ENCODE measurements around the gene KTN1. TPM values are rescaled to one million over a fixed set of nuclear protein-coding genes. Genes with fewer than 3 reads are reported as not detected.

Gene KTN1
- total RNA-seq = 131 and 150 TPM in 2 replicates
- polyA plus RNA-seq = 164 and 209 TPM in 2 replicates

DNA sequence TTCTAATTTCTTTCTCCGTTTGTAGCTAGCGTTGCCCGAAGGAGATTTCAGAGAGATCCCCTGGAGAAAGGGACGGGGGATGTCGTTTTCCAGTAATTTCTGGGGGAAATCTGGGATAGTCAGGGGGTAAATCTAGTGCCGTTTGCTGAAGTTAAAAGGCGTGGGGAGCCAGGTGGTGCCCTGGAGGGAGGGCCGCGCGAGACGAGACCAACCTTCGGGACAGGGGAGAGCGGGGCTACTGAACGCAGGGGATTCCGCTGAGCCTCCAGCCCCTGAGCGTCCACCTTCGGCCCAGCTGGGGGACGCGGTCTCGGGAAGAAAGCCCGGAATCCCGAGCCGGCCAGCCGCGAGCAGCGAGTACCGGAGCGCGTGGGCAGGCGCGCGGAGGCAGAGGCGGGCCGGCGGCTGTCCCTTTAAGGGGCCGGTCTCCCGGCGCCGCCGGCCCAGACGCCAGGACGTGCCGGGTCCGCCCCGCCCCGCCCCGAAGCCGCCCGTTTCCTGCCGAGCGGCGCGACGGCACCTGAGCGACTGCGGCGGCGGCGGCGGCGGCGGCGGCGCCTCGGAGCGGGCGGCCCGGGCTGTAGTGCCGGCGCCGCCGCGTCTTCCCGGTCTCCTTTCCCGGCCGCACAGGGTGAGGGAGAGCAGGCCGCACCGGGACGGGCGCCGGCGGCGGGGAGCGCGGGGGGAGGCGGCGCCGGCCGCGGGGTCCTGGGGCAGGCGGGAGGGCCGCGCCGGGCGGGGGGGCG is at the start of gene KTN1:
KTN1 (plus strand) TSS at position 484 of the 746 bp plus-strand sequence. CDS start 31,842 bp downstream, outside the sequence.
- no peak for TF ChIP-seq EZH2phosphoT487 (IDR thresholded peaks at IDR 0.05; ENCODE audit: low read depth, severe bottlenecking, unreplicated experiment)
- WGBS (ENCODE audit: low lambda C conversion rate, missing lambda C conversion rate) = under 1% methylated on average over 28 of the region's 96 CpGs
- H4K20me1 ChIP-seq (ENCODE audit: insufficient read depth, poor library complexity, severe bottlenecking) = peaks cover 41% of the 10 kb centered on the region
- H3K27me3 ChIP-seq = no peaks in the 10 kb centered on the region
- no peaks in the 10 kb centered on the region for H3K9me2 ChIP-seq (replicated peaks; ENCODE audit: insufficient read depth)
- peak within 1 kb of the TSS; percentile 83 for H3K4me2 ChIP-seq
- DNase-seq (ENCODE audit: low spot score) = peak; percentile 94
- H3K27ac ChIP-seq = peak within 1 kb of the TSS; percentile 97
- H2AFZ ChIP-seq = peak within 1 kb of the TSS; percentile 68
- H3K9me3 ChIP-seq (ENCODE audit: low read depth) = no peaks in the 10 kb centered on the region
- H3K79me2 ChIP-seq = peaks cover 45% of the 10 kb centered on the region
- H3K4me3 ChIP-seq = peak within 1 kb of the TSS; percentile 97
- H3K36me3 ChIP-seq (replicated peaks; ENCODE audit: insufficient read depth, low read depth) = no peaks in the 10 kb centered on the region
- H3K4me1 ChIP-seq (ENCODE audit: insufficient read depth) = peaks cover 20% of the 10 kb centered on the region

GRCh38 chr14:55530464-55530863 is 49.5 kb upstream of the KTN1 start:
- Histone ChIP-seq H2AFZ (no peak overlapping the region), H3K4me2 (no peak overlapping the region), H3K4me1 (ENCODE audit: insufficient read depth) (no peaks in the 10 kb centered on the region), H3K27me3 (no peaks in the 10 kb centered on the region), H3K9me3 (ENCODE audit: low read depth) (no peaks in the 10 kb centered on the region), H3K36me3 (replicated peaks; ENCODE audit: insufficient read depth, low read depth) (no peaks in the 10 kb centered on the region), H3K79me2 (no peaks in the 10 kb centered on the region), H3K9me2 (replicated peaks; ENCODE audit: insufficient read depth) (no peaks in the 10 kb centered on the region), H3K27ac (no peak overlapping the region), H3K4me3 (no peak overlapping the region), H4K20me1 (ENCODE audit: insufficient read depth, poor library complexity, severe bottlenecking) (no peaks in the 10 kb centered on the region)
- no peak for DNase-seq (ENCODE audit: low spot score)
- 81% methylated on average over 3 of the region's 3 CpGs for WGBS (ENCODE audit: low lambda C conversion rate, missing lambda C conversion rate)
- TF ChIP-seq EZH2 (IDR thresholded peaks at IDR 0.05; ENCODE audit: borderline replicate concordance) (no peak), EZH2phosphoT487 (IDR thresholded peaks at IDR 0.05; ENCODE audit: low read depth, severe bottlenecking, unreplicated experiment) (no peak), CTCF (IDR thresholded peaks at IDR 0.05; ENCODE audit: poor library complexity) (no peak)

DNA sequence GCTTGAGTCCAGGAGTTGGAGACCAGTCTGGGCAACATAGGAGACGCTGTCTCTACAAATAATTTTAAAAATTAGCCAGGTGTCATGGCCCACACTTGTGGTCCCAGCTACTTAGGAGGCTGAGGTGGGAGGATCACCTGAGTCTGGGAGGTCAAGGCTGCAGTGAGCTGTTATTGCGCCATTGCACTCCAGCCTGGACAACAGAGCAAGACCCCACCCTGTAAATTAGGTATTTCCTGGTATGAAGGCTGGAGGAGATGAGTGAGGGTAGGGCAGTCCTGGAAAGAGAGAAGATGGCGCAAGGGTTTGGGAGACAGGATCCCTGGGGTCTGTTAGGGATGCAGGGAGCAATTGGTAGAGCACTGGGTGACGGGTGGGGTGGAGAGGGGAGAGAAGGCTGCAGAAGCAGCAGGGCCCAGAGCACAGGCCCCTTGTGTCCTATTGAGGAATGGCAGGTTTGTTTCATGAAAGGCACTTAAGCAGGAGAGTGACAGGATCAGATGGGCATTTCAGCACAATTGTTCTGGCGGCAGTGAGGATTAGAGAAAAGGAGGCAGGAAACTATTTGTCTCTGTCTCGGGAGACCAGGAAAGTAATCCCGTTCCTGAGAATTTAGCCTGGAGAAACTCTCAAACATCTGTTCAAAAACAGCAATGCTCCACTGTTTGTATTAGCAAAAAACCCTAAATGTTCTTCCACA is 47.2 kb upstream of the KTN1 start:
- Histone ChIP-seq H3K27ac (peak overlapping the region; percentile 41), H4K20me1 (ENCODE audit: insufficient read depth, poor library complexity, severe bottlenecking) (no peaks in the 10 kb centered on the region), H3K4me2 (no peak overlapping the region), H3K79me2 (no peaks in the 10 kb centered on the region), H3K9me3 (ENCODE audit: low read depth) (no peaks in the 10 kb centered on the region), H3K27me3 (no peaks in the 10 kb centered on the region), H3K4me1 (ENCODE audit: insufficient read depth) (no peaks in the 10 kb centered on the region), H2AFZ (no peak overlapping the region), H3K36me3 (replicated peaks; ENCODE audit: insufficient read depth, low read depth) (no peaks in the 10 kb centered on the region), H3K4me3 (no peak overlapping the region), H3K9me2 (replicated peaks; ENCODE audit: insufficient read depth) (no peaks in the 10 kb centered on the region)
- 64% methylated on average over 7 of the region's 7 CpGs for WGBS (ENCODE audit: low lambda C conversion rate, missing lambda C conversion rate)
- peak; percentile 7 for DNase-seq (ENCODE audit: low spot score)
- TF ChIP-seq CTCF (IDR thresholded peaks at IDR 0.05; ENCODE audit: poor library complexity) (no peak), EZH2 (IDR thresholded peaks at IDR 0.05; ENCODE audit: borderline replicate concordance) (no peak), EZH2phosphoT487 (IDR thresholded peaks at IDR 0.05; ENCODE audit: low read depth, severe bottlenecking, unreplicated experiment) (no peak)

GRCh38 chr14:55533960-55534359 is 46.0 kb upstream of the KTN1 start:
- H3K36me3 ChIP-seq (replicated peaks; ENCODE audit: insufficient read depth, low read depth) = no peaks in the 10 kb centered on the region
- no peaks in the 10 kb centered on the region for H3K79me2 ChIP-seq
- H3K9me2 ChIP-seq (replicated peaks; ENCODE audit: insufficient read depth) = no peaks in the 10 kb centered on the region
- 87% methylated on average over 5 of the region's 5 CpGs for WGBS (ENCODE audit: low lambda C conversion rate, missing lambda C conversion rate)
- no peak overlapping the region for H3K4me2 ChIP-seq
- no peak overlapping the region for H2AFZ ChIP-seq
- H3K4me3 ChIP-seq = no peak overlapping the region
- TF ChIP-seq EZH2phosphoT487 (IDR thresholded peaks at IDR 0.05; ENCODE audit: low read depth, severe bottlenecking, unreplicated experiment) (no peak), CTCF (IDR thresholded peaks at IDR 0.05; ENCODE audit: poor library complexity) (no peak), EZH2 (IDR thresholded peaks at IDR 0.05; ENCODE audit: borderline replicate concordance) (no peak)
- H4K20me1 ChIP-seq (ENCODE audit: insufficient read depth, poor library complexity, severe bottlenecking) = no peaks in the 10 kb centered on the region
- no peaks in the 10 kb centered on the region for H3K27me3 ChIP-seq
- no peaks in the 10 kb centered on the region for H3K4me1 ChIP-seq (ENCODE audit: insufficient read depth)
- H3K27ac ChIP-seq = no peak overlapping the region
- no peak for DNase-seq (ENCODE audit: low spot score)
- H3K9me3 ChIP-seq (ENCODE audit: low read depth) = no peaks in the 10 kb centered on the region

Data from hepatocyte (in vitro differentiated cells).